ENCODE data around the gene OPCML. TPM values are rescaled to one million over a fixed set of nuclear protein-coding genes. Genes with fewer than 3 reads are reported as not detected.

OPCML gene
- total RNA-seq, 1 experiment from 2014 or later = not detected

GRCh38 chr11:133271871-133272776 lies 260.2 kb downstream of the OPCML start:
- no peak overlapping the region for H3K4me3 ChIP-seq (ENCODE audit: low read depth in 2 of 2, low read length in 2 of 2)
- no peaks in the 10 kb centered on the region for H3K9me3 ChIP-seq (ENCODE audit: control insufficient read depth, insufficient read depth, low read depth, low read length)
- no TSS peak for BruUV-seq (replicated peaks)
- no peaks in the 10 kb centered on the region for H3K4me1 ChIP-seq (ENCODE audit: control insufficient read depth, insufficient read depth, low read length)
- TF ChIP-seq TCF7L2 (IDR thresholded peaks at IDR 0.05; ENCODE audit: low read depth, low read length) (no peak), CTCF (IDR thresholded peaks at IDR 0.05) (no peak), REST (IDR thresholded peaks at IDR 0.05; ENCODE audit: insufficient read depth in 1 of 2, low read depth in 2 of 2, low read length in 1 of 2) (no peak), POLR2AphosphoS5 (IDR thresholded peaks at IDR 0.05; ENCODE audit: low read depth, low read length) (no peak), SIN3A (IDR thresholded peaks at IDR 0.05; ENCODE audit: borderline replicate concordance, insufficient read depth, low read depth, low read length) (no peak)
- intact Hi-C loops (cut with micrococcal nuclease; ENCODE audit: unreplicated experiment) (no loop called here), in situ Hi-C loops (cut with HindIII; ENCODE audit: low pct_unique_long_range_greater_than_20kb, low sequenced_read_pairs) (no loop called here)
- no peaks in the 10 kb centered on the region for H3K27me3 ChIP-seq (ENCODE audit: control insufficient read depth, insufficient read depth, low read length)
- ATAC-seq = no peak
- H3K36me3 ChIP-seq (ENCODE audit: control insufficient read depth, insufficient read depth, low read length) = no peaks in the 10 kb centered on the region
- CTCF ChIA-PET = no interaction called here
- no peak overlapping the region for H3K27ac ChIP-seq (ENCODE audit: low read length)
- POLR2A ChIA-PET = no interaction called here
- DNase-seq (ENCODE audit: low read depth, low spot score) = no peak

GRCh38 chr11:133271206-133271605 lies 261.1 kb downstream of the OPCML start:
- ATAC-seq (no peak), DNase-seq (ENCODE audit: low read depth, low spot score) (no peak)
- H3K36me3 ChIP-seq (ENCODE audit: control insufficient read depth, insufficient read depth, low read length) = no peaks in the 10 kb centered on the region
- POLR2A ChIA-PET = no interaction called here
- in situ Hi-C loops (cut with HindIII; ENCODE audit: low pct_unique_long_range_greater_than_20kb, low sequenced_read_pairs) = no loop called here
- no peaks in the 10 kb centered on the region for H3K4me1 ChIP-seq (ENCODE audit: control insufficient read depth, insufficient read depth, low read length)
- H3K9me3 ChIP-seq (ENCODE audit: control insufficient read depth, insufficient read depth, low read depth, low read length) = no peaks in the 10 kb centered on the region
- H3K27me3 ChIP-seq (ENCODE audit: control insufficient read depth, insufficient read depth, low read length) = no peaks in the 10 kb centered on the region
- no peak overlapping the region for H3K4me3 ChIP-seq (ENCODE audit: low read depth in 2 of 2, low read length in 2 of 2)
- intact Hi-C loops (cut with micrococcal nuclease; ENCODE audit: unreplicated experiment) = no loop called here
- no peak for TF ChIP-seq CTCF (IDR thresholded peaks at IDR 0.05)
- TF ChIP-seq TCF7L2 (IDR thresholded peaks at IDR 0.05; ENCODE audit: low read depth, low read length) = no peak
- TF ChIP-seq SIN3A (IDR thresholded peaks at IDR 0.05; ENCODE audit: borderline replicate concordance, insufficient read depth, low read depth, low read length) = no peak
- TF ChIP-seq POLR2AphosphoS5 (IDR thresholded peaks at IDR 0.05; ENCODE audit: low read depth, low read length) = no peak
- TF ChIP-seq REST (IDR thresholded peaks at IDR 0.05; ENCODE audit: insufficient read depth in 1 of 2, low read depth in 2 of 2, low read length in 1 of 2) = no peak
- BruUV-seq (replicated peaks) = no TSS peak
- CTCF ChIA-PET = no interaction called here
- H3K27ac ChIP-seq (ENCODE audit: low read length) = no peak overlapping the region
